ENCODE data around the gene DCLK2. TPM values are rescaled to one million over a fixed set of nuclear protein-coding genes. Genes with fewer than 3 reads are reported as not detected.

Gene DCLK2
- total and polyA plus RNA-seq, 2 of the 13 experiments (the other 11 are each of a cell fraction or from before 2014, with no cell fraction given), result not detected

GRCh38 chr4:150256841-150257730 lies 178.8 kb downstream of the DCLK2 start (continued):
- no peak for TF ChIP-seq LCORL (IDR thresholded peaks at IDR 0.05)
- no peak for TF ChIP-seq LCORL (CRISPR knock-in tag; IDR thresholded peaks at IDR 0.05)
- no peak for TF ChIP-seq REL (CRISPR knock-in tag; conservative IDR thresholded peaks at IDR 0.05)
- TF ChIP-seq ZNF619 (CRISPR knock-in tag; IDR thresholded peaks at IDR 0.05), result no peak
- 0 out of 2 replicates have a peak, but pooled peaks have one; percentile 23 for TF ChIP-seq KDM2A (CRISPR knock-in tag; IDR thresholded peaks at IDR 0.05; ENCODE audit: borderline replicate concordance, low read depth)
- TF ChIP-seq RELA (CRISPR knock-in tag; IDR thresholded peaks at IDR 0.05), result no peak
- TF ChIP-seq CSRNP1 (CRISPR knock-in tag; IDR thresholded peaks at IDR 0.05), result no peak
- peak; percentile 69; the same call in 1 of the 2 replicates for TF ChIP-seq HNF4G (IDR thresholded peaks at IDR 0.05; ENCODE audit: borderline replicate concordance, low read depth, low read length)
- TF ChIP-seq HNF4G (CRISPR knock-in tag; IDR thresholded peaks at IDR 0.05; ENCODE audit: borderline replicate concordance, low read depth), result no peak
- peak; percentile 31; the same call in 1 of the 2 replicates for TF ChIP-seq MED1 (CRISPR knock-in tag; IDR thresholded peaks at IDR 0.05)
- TF ChIP-seq, protein P1, sequence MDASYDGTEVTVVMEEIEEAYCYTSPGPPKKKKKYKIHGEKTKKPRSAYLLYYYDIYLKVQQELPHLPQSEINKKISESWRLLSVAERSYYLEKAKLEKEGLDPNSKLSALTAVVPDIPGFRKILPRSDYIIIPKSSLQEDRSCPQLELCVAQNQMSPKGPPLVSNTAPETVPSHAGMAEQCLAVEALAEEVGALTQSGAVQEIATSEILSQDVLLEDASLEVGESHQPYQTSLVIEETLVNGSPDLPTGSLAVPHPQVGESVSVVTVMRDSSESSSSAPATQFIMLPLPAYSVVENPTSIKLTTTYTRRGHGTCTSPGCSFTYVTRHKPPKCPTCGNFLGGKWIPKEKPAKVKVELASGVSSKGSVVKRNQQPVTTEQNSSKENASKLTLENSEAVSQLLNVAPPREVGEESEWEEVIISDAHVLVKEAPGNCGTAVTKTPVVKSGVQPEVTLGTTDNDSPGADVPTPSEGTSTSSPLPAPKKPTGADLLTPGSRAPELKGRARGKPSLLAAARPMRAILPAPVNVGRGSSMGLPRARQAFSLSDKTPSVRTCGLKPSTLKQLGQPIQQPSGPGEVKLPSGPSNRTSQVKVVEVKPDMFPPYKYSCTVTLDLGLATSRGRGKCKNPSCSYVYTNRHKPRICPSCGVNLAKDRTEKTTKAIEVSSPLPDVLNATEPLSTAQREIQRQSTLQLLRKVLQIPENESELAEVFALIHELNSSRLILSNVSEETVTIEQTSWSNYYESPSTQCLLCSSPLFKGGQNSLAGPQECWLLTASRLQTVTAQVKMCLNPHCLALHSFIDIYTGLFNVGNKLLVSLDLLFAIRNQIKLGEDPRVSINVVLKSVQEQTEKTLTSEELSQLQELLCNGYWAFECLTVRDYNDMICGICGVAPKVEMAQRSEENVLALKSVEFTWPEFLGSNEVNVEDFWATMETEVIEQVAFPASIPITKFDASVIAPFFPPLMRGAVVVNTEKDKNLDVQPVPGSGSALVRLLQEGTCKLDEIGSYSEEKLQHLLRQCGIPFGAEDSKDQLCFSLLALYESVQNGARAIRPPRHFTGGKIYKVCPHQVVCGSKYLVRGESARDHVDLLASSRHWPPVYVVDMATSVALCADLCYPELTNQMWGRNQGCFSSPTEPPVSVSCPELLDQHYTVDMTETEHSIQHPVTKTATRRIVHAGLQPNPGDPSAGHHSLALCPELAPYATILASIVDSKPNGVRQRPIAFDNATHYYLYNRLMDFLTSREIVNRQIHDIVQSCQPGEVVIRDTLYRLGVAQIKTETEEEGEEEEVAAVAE (CRISPR knock-in tag; IDR thresholded peaks at IDR 0.05; ENCODE audit: borderline replicate concordance), result no peak
- no peak for TF ChIP-seq ZNF646 (CRISPR knock-in tag; IDR thresholded peaks at IDR 0.05)
- TF ChIP-seq ZNF629 (CRISPR knock-in tag; conservative IDR thresholded peaks at IDR 0.05), result no peak
